Epithelial cell of esophagus (primary cell): ENCODE measurements around the gene SGPL1.

Experiments used
- DNase-seq: peaks from one replicate; pipeline ENCODE4 v3.0.0; 2010; ENCODE audit warnings: low read depth
- H3K4me3 ChIP-seq: 2 replicates; pipeline ENCODE4 v1.5.1; 2011; ENCODE audit warnings: mild to moderate bottlenecking, low read length, control low read depth
- CTCF ChIP-seq: IDR thresholded peaks from 2 replicates; pipeline ENCODE4 v1.5.1; 2011; ENCODE audit warnings: low read depth, mild to moderate bottlenecking, low read length, control low read depth, inconsistent platforms; ENCODE audit not compliant: insufficient read depth; ENCODE audit errors: missing control alignments

The SGPL1 gene

GRCh38 chr10:70809726-70810125 lies 6.0 kb upstream of the SGPL1 start:
- H3K4me3 ChIP-seq, result no peak overlapping the region

GRCh38 chr10:70810967-70811366 lies 4.8 kb upstream of the SGPL1 start:
- no peak for TF ChIP-seq CTCF
- DNase-seq, result no peak
- H3K4me3 ChIP-seq, result no peak overlapping the region

More at GRCh38 chr10:70809726-70810125, 6.0 kb upstream of the SGPL1 start:
- TF ChIP-seq CTCF, result no peak
- DNase-seq, result no peak

GRCh38 chr10:70811881-70812280 lies 3.9 kb upstream of the SGPL1 start:
- DNase-seq, result no peak
- TF ChIP-seq CTCF, result no peak
- no peak overlapping the region for H3K4me3 ChIP-seq

GRCh38 chr10:70812814-70813213 lies 2.9 kb upstream of the SGPL1 start:
- no peak for TF ChIP-seq CTCF
- DNase-seq, result no peak
- H3K4me3 ChIP-seq, result no peak overlapping the region

GRCh38 chr10:70814126-70814525 lies 1.6 kb upstream of the SGPL1 start:
- no peak for TF ChIP-seq CTCF
- no peak for DNase-seq
- no peak overlapping the region for H3K4me3 ChIP-seq

- no peak for TF ChIP-seq CTCF
- peak overlapping the region; percentile 72 for H3K4me3 ChIP-seq
- DNase-seq, result peak; percentile 93
These were observed 609 bp downstream of the SGPL1 start for GRCh38 chr10:70816220-70816894.

- peak; percentile 24 for TF ChIP-seq CTCF
These were observed 5.4 kb downstream of the SGPL1 start for GRCh38 chr10:70820976-70821750.

More at GRCh38 chr10:70820976-70821750, 5.4 kb downstream of the SGPL1 start:
- peak; percentile 72 for DNase-seq
- no peak overlapping the region for H3K4me3 ChIP-seq
